Inferior parietal cortex (tissue), 1 donor: Measurements from ENCODE around the gene BRPF3.

Experiments used
- DNase-seq: peaks from one replicate; pipeline ENCODE4 v3.0.0-alpha.2; 2016; ENCODE audit errors: extremely low spot score

Gene BRPF3

DNA sequence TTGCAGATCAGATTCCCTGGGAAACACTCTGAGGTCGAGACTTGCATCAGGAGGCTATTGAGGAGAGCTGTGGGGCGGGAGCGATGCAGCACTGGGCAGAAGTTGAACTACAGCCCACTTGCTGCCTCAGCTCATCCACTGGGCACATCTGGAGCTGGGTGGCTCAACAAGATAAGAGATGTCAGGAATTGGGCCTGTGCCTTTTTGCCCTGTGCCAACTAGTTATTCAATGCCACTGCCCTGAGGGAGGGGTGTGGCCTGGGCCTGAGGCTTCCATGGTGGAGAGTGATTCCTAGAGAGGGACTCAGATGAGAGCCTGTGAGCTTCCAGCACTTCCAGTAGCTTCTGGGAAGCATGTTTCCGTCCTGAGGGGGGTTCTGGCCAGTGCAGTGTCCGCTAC lies 32.7 kb downstream of the BRPF3 start:
- no peak for DNase-seq

DNA sequence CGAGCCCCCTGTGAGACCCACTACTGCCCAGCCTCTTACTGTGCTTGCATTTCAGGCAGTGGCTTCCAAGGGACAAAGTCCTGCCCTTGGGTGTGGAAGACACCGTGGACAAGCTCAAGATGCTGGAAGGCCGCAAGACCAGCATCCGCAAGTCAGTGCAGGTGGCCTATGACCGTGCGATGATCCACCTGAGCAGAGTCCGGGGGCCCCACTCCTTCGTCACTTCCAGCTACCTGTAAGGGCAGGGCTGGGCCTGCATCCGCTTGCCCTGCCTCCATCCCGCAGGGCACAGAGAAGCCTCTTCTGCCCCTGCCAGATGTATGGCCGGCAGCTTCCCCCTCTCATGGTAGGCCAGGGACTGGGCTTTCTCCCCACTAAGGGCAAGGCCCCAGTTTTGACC lies 33.8 kb downstream of the BRPF3 start:
- DNase-seq, result no peak

DNA sequence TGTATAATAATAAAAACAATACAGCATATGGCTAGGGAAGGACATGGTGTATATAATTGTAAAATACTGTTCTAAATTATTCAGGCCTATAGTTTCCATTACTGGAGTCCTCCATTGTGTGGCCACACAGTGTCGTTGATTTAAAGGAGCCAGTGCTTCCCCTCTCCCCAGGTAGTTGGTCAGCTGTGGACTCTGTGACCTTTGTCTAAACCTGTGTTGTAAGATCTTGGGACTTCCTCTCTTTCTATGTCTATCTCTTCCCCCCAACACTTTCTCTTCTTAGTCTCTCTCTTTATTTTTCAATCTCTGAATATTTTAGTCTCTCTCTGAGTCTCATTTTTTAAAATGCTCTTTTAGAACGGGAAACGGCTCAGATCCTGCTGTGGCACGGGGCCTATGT lies 35.6 kb downstream of the BRPF3 start:
- DNase-seq, result no peak

DNA sequence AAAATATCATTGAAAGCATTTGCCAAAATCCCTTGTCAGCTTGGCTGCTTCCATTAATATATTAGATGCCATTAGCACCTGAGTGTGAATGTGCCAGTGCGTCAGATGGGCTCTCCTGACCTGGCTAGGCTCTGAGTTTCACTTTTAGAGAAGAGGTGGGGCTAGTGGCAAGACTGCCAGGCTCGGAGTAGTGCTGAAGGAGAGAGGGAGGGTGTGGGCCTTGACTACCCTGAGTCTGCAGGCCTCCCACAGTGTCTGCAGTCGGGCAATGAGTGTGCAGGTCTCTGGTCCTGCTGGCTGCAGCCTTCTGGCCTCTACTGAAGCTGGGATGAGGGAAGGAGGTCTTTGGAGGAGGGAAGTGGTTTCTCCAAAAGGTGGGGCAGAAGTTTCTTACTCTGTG lies 38.8 kb downstream of the BRPF3 start:
- no peak for DNase-seq

DNA sequence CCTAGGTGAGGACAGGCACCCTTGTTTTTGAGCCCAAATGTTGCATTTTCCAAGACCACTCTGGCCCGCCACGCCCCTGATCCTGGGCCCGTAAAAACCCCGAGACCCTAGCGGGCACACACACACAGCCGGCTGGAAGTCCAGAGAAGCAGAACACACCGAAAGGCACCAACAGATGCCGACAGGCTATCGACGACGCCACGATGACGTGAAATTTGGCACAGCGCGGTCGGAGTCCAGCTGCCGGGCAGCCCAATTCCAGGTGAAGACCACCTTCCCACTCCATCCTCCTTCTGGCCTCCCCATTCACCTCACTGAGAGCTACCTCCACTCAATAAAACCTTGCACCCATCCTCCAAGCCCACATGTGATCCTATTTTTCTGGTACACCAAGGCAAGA lies 39.3 kb downstream of the BRPF3 start:
- no peak for DNase-seq

DNA sequence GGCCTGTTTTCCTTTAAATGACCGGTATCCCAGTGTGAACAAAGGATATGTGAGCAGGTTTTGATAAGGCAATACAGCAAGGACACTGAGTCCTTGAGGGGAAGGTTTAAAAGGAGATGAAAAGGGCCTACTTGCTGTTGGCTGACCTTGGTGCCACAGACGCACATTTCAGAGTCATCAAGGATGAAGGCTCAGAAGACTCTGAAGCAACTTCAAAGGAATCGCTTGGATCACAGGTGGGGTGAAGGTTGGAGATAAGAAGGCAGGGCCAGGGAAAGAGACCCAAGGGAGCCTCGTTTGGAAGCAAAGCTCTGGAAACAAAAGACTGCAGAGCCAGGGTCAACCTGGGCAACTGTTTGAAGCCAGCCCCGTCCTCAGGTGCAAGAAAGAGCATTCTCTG lies 43.2 kb downstream of the BRPF3 start:
- DNase-seq, result no peak

DNA sequence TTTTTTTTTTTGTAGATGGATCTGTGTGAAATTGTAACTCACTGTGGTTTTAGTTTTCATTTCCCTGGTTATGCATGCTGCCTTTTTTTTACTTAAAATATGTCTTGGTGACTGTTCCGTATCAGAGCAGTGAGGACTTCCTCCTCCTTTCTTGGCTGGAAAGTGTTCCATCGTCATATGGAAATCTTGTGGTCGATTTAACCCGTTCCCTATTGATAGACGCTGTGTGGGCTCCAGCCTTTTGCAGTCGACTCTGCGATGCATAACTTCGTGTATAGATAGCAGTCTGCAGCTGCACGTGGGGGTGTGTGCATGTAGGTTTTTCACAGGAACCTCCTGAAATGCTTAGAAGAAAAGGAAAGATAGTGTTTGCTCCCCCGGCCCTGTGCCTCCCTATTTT lies 45.2 kb downstream of the BRPF3 start:
- peak; percentile 60 for DNase-seq

DNA sequence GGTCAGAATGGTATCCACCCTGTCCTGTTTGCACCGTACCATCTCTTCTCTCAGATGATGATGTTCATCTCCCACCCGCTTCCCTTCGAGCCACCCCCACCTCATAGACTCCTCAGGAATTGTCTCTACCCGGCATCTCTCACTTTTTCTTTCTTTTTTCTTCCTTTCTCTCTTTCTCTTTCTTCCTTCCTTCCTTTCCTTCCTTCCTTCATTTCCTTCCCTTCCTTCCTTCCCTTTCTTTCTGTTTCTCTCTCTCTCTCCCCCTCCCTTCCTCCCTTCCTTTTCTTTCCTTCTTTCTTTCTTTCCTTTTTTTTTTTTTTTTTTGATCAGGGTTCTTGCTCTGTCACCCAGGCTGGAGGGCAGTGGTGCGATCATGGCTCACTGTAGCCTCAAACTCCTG lies 45.6 kb downstream of the BRPF3 start:
- DNase-seq, result no peak

DNA sequence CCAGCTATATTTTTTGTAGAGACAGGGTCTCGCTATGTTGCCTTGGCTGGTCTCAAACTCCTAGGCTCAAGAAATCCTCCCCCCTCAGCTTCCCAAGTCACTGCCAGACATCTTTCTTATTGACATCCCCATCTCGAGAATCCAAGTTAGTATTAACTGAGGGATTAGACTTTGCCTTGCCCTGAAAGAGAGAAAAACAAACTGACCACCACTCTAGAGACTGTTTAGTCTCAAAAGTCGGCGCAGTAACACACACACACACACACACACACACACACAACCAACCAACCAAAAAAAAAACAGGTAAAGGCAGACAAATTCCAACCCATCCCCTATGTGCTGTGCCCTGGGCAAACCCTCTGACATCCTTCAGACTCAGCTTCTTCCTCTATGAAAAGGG lies 46.1 kb downstream of the BRPF3 start:
- DNase-seq, result no peak

DNA sequence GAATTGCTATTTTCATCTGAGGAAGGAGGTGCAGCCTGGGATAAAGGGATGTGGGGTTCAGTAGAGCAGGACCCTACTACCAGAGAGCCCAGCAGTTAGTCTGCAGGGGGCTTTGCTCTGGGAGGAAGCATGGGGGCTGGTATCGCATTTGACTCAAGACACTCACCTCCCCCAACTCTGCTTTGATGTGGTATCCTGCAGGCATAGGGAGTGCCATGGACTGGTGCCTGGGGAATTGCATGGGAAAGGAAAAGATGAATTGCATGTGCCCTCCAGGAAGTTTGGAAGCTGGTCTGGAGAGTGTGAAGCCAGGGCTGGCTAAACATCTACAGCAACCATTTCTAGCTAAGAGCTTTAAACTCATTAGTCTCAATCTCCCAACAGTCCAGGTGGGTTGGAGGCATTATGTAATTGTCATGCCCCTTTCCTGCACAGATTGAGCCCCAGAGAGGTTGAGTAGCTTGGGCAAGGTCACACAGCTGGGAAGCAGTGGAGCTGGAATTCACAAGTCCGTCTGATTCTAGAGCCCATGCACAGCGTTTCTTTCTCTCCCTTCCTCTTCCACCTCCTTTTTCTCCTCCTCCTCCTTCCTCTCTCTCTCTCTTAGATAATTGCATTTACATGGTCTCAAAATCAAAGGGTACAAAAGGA lies 47.1 kb downstream of the BRPF3 start:
- no peak for DNase-seq

DNA sequence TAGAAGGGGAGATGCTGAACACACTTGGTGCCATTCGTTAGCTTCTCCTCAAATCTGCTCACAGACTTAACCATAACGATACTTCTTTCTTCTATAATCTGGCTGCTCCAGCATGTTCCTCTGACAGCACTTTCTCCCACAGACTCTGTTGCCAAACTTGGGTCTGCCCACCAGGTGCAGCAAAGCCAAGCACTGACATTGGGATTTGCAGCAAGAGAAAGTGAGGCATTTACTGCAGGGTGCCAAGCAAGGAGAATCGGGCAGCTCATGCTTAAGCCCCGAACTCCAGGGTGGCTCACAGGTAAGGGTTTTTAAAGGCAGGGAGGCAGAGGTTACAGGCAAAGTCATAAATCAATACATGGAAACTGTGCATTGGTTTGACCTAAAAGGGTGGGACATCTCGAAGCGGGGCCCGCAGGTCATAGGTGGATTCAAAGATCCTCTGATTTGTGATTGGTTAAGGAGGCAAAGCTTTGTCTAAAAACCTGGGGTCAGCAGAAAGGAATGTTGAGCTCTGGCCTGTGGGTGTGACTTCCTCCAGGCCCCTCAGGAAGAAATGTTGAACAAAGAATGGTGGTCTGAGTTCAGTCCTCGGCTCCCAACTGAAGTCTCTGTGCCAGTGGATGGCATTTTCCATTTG lies 48.2 kb downstream of the BRPF3 start:
- no peak for DNase-seq

DNA sequence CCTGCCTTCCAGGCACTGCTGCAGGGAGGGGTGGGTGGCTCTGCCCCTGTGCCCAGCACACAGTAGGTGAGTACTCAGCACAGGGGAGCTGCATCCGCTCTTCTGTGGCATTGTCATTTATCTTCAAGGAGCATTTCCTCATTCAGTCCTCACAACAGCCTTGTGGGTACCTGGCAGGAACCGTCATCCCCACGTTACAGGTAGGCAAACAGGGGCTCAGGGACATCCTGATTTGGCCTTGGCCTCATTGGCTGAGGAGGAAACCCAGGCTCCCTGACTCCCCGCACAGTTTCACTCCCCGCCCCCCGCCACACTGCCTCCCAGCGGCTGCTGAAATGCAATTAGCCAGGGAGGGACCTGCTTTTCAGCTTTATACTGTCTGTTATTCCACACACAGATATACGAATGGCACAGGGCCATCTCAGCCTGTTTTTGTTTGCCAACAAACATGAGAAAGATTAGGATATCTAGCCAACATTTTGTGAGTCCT lies 49.1 kb downstream of the BRPF3 start:
- DNase-seq, result no peak

DNA sequence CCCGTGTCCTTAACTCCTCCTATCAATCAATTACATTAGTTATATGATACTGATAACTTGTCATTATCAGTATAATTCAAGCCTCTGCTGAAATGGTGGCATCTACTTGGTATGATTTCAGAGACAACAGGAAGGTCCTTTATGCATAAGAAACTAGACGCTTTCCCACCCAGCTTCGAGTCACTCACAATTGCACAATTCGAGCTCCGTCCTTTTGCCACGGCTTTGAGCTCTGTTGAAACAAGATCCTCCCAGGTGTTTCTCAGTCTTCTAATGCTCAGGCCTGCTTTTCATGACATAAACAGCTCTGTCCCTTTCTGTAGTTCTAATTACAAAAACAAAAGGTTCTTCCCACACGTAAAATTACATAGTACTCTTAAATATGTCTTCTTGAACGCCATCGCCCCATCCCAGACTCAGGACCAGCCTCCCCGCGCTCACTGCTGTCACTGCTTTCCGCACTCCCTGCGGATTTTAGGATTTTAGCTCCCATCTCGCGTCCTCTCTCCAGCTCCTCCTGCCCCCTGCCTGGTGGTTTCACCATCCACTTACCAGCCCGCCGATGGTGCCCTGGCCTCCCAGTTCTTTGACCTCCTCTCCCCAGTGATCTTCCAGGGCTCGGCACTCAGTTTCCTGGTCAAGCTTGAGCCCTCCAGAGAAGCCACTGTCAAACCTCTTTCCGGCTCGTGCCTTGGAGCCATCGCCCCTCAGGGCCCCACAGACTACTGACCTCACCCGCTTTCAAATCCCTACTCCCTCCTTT lies 50.1 kb downstream of the BRPF3 start:
- no peak for DNase-seq

DNA sequence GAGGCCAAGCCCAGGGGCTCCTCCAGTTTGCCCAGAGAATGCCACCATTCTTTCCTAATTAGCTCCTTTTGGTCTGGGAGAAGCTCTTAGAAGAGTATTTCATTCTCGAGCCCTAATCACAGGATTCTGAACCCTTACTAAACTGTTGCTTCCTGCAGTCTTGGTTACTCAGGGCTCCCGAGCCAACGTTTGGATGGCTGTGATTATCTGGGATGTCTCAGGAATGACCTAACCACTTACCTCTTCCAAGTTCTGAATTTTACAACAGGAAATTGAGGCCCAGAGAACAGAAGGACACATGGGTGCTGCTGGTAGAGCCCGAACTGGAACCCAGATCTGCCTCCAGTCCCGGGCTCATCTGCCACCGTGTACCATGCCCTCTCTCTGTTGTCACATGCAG lies 51.1 kb downstream of the BRPF3 start:
- DNase-seq, result no peak

DNA sequence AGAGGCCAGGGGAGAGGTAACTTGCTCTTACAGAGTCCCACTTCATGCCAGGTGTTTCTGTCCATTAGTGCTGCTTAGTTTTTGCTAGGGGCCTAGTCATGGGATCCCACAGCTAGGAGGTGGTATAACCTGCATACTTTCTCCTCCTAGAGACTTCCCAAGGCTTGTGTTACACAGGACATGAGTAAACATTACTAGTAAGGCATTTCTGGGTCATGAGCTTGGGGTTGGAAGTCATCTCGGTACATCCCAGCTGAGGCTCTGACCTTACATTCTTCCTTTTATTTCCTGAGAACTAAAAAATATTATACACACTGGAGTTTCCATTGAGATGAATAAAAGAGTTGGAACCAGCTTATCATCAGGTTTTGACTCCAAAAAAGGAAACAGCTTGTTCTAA lies 52.4 kb downstream of the BRPF3 start:
- no peak for DNase-seq

DNA sequence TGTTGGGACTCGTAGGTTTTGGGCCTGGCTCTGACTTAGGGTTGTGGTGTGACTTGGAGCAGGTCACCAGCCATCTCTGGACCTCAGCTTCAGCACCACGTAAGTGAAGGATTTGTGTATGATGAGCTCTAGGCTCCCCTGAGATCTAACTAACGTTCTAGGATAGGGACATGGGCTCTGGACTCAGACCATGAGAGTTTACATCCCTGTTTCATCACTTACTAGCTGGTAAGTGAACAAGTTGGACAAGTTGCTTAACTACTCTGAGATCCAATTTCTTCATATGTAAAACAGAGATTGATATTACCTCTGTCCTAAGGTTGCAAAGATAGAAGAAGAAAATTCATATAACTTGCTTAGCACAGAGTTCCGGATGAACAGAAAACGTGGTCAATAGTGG lies 53.0 kb downstream of the BRPF3 start:
- no peak for DNase-seq

DNA sequence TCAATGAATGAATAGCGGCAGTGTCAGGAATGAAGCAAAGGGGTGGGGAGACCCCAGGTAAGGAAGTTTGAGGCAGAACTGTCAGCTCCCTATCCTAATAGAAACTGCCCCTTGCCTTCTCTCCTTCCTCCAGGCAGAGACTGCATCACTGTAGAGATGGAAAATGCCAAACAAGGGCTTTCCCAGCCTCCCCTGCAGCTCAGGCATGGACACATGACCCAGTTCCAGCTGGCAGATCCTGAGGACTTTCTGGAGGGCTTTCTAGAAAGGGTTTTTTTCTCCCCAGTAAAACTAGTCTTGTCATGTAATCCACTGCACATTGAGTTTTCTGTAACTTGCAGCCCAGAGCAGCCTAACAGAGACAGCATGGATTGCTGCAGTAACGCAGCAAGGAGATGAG lies 55.5 kb downstream of the BRPF3 start:
- no peak for DNase-seq

DNA sequence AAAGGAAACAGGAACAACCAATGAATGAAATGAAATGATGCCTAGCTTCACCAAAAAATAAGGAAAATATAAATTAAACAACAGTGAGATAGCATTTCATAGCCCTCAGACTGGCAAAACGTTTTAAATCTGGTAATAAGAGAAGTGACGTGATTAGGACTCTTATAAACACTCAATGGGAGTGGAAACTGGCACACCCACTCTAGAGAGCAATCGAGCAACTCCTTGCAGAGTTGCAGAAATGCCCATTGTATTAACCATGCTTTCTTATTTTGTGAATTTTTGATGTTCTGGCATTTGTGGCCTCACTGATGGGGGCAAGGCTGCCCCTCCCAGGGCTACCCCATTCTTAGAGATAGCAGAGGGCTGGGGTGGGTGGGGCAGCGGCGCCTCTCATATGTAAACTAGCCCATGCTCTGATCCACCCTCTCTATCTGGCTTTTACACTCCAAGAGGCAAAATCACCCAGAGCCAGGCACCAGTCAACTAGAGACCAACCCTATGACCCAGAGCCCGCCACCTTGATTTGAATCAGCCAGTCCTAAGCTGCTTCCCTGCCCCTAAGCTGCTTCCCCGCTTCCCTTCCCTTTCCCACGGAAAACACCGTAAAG lies 67.0 kb downstream of the BRPF3 start:
- DNase-seq, result no peak

DNA sequence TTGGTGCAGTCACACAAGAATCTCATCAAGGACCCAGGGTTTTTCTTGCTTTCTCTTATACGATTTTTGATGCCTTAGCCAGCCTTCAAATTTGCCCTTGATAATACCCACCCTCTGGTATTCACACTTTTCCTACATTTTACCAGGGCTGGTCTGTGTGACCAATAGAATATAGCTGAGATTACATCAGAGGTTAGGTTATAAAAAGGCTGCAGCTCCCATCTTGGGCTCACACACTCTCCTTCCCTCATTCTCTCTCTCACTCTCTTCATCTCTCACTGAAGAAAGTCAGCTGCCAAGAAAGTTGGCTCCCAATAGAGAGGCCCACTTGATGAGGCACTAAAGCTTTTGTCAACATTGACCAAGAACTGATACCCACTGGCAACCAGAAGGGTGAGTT lies 69.2 kb downstream of the BRPF3 start:
- DNase-seq, result no peak

DNA sequence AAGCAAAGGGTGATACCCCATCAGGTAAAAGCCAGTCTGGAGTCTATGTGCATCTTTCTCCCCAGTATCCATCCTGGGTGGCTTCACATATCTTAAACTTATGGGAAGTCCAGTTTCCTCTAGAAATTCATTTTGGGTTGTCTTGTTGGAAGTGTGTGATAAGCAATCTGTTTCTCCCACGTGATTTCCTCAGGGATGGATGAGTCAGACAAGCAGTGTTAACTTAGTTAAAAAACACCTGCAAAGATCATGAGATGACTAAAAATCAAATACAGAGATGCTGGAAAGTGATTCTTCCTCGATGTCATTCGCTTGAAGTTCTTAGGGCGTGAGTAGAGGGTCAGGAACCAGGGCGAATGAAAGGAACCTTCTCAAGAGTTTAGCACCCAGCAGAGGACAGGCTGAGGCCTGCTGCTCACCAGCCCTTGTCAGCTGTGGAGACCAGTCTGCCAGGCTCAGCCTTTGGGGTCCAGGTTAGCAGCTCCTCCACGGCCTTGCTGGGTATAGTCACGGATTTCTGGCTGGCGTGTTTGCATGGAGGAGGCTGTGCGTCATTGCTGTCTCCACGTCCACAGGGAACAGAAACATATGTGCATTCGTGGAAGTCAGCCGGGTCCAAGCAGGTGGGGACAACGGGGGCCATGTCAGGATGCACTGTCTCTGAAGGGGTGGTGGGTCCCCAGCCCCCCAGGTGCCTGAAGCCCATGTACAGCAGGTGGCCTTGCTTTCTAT lies 70.5 kb downstream of the BRPF3 start:
- DNase-seq, result peak; percentile 59

DNA sequence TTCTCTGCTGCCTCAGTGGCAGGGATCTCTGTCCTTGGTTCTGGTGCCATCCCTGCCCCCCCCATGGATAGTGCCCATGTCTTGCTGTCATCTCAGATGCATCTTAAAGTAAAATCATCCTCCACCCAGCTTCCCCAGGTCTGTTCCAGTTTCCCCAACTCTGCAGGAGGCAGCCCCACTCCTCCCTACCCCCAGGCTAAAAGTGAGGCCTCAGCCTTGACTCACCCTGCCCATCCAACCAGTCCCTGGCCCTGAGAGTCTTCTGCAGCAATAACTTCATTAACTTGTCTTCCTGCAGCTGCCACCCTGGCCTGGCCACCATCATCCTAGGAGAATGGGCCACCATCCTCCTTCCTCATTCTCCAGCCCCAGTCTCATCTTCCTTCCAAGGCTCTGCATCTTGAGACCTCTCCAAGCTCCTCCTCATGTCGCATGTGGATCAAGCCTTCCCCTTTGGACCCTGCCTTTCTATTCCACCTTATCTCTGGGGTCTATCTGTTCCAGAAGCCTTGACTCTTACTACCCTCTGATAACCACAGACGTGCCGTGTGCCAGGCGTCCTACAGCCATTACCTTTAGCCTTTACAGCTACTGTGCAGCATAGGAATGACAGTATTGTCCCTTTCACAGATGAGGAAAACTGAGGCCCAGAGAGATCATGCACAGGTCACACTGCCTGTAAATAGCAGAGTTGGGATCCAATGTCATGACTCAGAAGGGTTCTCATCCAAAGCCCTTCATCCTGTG lies 71.4 kb downstream of the BRPF3 start:
- no peak for DNase-seq
